ENCODE measurements around the gene RIC8B. TPM values are rescaled to one million over a fixed set of nuclear protein-coding genes. Genes with fewer than 3 reads are reported as not detected.
"Not testable (repeated sequence)": the region's sequence is repeated elsewhere in the genome, so short reads cannot be mapped to it uniquely, and the experiment has no call there.

The RIC8B gene
- total and polyA plus RNA-seq, 8 donors, result 2.2 to 71.0 (median 5.6) TPM

DNA sequence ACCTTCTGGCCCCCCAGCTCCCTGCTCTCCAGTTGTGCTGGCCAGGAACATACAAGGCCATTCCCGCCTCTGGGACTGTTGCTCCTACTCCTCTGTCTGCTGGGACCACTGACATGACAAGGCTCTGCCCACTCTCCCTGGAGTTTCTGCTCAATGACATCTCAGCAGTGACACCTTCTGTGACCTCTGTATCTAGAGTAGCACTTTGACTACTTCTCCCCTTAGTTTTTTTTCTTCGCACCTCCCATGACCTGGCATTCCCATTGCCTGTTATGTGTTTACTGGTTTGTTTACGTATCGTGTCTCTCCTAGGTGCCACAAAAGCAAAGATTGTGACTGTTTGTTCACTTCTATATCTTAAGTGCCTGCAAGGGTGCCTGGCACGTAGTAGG lies 141.1 kb downstream of the RIC8B start:
- Histone ChIP-seq H3K27ac (no peak overlapping the region), H3K36me3 (no peaks in the 10 kb centered on the region), H3K4me3 (no peak overlapping the region), H3K27me3 (peaks cover 0 to 50% (median 0%) of the 10 kb centered on the region in 3 donors), H3K4me1 (no peaks in the 10 kb centered on the region), H3K9me3 (no peaks in the 10 kb centered on the region)
- WGBS, 5 donors, result 55 to 81% (median 74%) methylated on average over 5 of the region's 5 CpGs
- no peak for DNase-seq
- TF ChIP-seq, protein P1, sequence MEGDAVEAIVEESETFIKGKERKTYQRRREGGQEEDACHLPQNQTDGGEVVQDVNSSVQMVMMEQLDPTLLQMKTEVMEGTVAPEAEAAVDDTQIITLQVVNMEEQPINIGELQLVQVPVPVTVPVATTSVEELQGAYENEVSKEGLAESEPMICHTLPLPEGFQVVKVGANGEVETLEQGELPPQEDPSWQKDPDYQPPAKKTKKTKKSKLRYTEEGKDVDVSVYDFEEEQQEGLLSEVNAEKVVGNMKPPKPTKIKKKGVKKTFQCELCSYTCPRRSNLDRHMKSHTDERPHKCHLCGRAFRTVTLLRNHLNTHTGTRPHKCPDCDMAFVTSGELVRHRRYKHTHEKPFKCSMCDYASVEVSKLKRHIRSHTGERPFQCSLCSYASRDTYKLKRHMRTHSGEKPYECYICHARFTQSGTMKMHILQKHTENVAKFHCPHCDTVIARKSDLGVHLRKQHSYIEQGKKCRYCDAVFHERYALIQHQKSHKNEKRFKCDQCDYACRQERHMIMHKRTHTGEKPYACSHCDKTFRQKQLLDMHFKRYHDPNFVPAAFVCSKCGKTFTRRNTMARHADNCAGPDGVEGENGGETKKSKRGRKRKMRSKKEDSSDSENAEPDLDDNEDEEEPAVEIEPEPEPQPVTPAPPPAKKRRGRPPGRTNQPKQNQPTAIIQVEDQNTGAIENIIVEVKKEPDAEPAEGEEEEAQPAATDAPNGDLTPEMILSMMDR (IDR thresholded peaks at IDR 0.05), result no peak
- no peak for TF ChIP-seq EP300 (IDR thresholded peaks at IDR 0.05)
- TF ChIP-seq POLR2A (IDR thresholded peaks at IDR 0.05), result no peak
- TF ChIP-seq POLR2AphosphoS5 (IDR thresholded peaks at IDR 0.05), result no peak
- intact Hi-C loops (cut with DNase I; ENCODE audit: low total_unique reads), result loop anchor here (10.0 kb wide), 1 partner anchor 531 kb away; no protein-coding TSS in a partner anchor

DNA sequence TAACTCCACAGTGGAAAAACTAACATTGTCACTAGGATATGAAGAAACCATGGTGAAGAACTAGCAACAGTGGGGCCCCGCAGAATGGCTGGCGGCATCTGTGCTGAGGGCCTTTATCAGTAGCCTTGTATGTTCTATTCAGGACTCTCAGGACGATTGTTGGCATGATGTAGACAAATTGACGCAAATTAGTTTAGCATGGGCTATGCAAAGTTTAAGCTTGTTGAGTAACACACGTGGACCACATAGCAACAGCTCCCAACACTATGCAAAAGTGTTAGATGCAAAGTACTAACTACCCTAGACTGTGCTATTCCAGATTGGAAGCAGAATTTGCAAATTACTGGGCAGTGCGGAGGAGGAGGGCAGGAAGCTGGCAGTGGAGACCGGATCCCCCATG lies 143.0 kb downstream of the RIC8B start:
- TF ChIP-seq POLR2A (IDR thresholded peaks at IDR 0.05), result no peak
- no peak for TF ChIP-seq POLR2AphosphoS5 (IDR thresholded peaks at IDR 0.05)
- TF ChIP-seq EP300 (IDR thresholded peaks at IDR 0.05), result no peak
- TF ChIP-seq, protein P1 (IDR thresholded peaks at IDR 0.05), result no peak
- Histone ChIP-seq H3K27me3 (peaks cover 0 to 36% (median 0%) of the 10 kb centered on the region in 3 donors), H3K4me3 (no peak overlapping the region), H3K4me1 (no peaks in the 10 kb centered on the region), H3K27ac (no peak overlapping the region), H3K9me3 (no peaks in the 10 kb centered on the region), H3K36me3 (no peaks in the 10 kb centered on the region)
- intact Hi-C loops (cut with DNase I; ENCODE audit: low total_unique reads), result loop anchor here (10.0 kb wide), 1 partner anchor 533 kb away; no protein-coding TSS in a partner anchor
- 31 to 48% (median 42%) methylated on average over 7 of the region's 7 CpGs for WGBS, 5 donors
- peak in 1 of 2 donors; percentile 32 for DNase-seq

DNA sequence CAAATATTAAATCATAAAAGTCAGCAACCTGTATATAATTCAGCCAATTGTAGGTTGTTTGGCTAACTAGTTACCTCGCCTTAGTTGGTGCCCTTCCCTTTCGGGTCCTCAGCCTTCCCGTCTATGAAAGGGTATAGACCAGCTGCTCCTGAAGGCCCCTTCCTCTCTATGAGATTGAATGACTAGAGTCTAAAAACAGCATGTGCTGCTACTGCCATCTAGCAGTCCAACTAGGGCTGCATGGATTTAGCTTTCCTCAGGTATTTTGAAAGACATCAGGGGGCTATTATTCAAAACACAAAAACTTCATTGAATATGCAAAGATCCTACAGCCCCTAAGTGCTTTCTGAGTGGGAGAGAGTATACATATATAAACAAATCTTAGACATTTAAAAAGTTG lies 144.3 kb downstream of the RIC8B start:
- WGBS, 5 donors, result 12 to 23% (median 13%) methylated on average over 3 of the region's 3 CpGs
- no peaks in the 10 kb centered on the region for H3K4me1 ChIP-seq
- H3K36me3 ChIP-seq, result no peaks in the 10 kb centered on the region
- no peak overlapping the region for H3K27ac ChIP-seq
- peak in 1 of 2 donors; percentile 55 for DNase-seq
- H3K27me3 ChIP-seq, result peaks cover 0 to 24% (median 0%) of the 10 kb centered on the region in 3 donors
- no peak overlapping the region for H3K4me3 ChIP-seq
- no peak for TF ChIP-seq POLR2A (IDR thresholded peaks at IDR 0.05)
- TF ChIP-seq, protein P1 (IDR thresholded peaks at IDR 0.05), result peak in 1 of 7 experiments; percentile 33
- intact Hi-C loops (cut with DNase I; ENCODE audit: low total_unique reads), result loop anchor here (10.0 kb wide), 1 partner anchor 534 kb away; no protein-coding TSS in a partner anchor
- H3K9me3 ChIP-seq, result no peaks in the 10 kb centered on the region

DNA sequence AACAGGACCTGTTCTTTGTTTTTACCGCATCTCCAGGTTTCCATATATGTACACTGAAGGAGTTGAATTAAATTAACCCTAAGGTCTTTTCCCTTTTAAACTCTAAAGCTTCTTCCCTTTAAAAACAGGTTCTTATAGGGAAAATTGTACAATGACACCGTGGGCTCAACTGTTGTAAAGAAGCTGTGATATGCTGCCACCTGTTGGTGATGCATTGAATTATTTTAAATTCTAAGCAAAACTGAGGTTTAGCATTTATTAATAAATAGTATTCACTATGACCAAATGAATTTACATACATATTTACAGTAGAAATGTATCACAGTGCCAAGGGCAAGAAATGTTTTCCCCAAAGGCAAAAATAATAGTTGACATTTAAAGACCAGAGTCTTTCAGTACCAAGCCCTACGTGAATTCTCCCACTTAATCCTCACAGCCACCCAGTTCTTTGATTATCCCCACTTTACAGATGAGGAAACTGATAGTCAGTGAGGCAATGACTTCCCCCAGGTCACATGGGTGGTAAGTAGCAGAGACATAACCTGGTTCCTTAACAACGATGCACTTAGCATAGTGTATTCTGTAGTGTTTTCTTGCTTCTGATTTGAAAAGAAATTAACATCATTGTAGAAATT lies 145.5 kb downstream of the RIC8B start:
- Histone ChIP-seq H3K36me3 (no peaks in the 10 kb centered on the region), H3K27ac (no peak overlapping the region), H3K27me3 (peaks cover 0 to 16% (median 0%) of the 10 kb centered on the region in 3 donors), H3K4me3 (no peak overlapping the region), H3K9me3 (no peaks in the 10 kb centered on the region), H3K4me1 (no peaks in the 10 kb centered on the region)
- TF ChIP-seq, protein P1 (IDR thresholded peaks at IDR 0.05), result peak in 5 of 7 experiments; percentile 38 to 92 (median 75)
- TF ChIP-seq EP300 (IDR thresholded peaks at IDR 0.05), result no peak
- intact Hi-C loops (cut with DNase I; ENCODE audit: low total_unique reads), result loop anchor here (10.0 kb wide), 1 partner anchor 535 kb away; no protein-coding TSS in a partner anchor
- DNase-seq, result peak in 1 of 2 donors; percentile 75
- WGBS, 5 donors, result 37 to 43% (median 42%) methylated on average over 4 of the region's 4 CpGs

DNA sequence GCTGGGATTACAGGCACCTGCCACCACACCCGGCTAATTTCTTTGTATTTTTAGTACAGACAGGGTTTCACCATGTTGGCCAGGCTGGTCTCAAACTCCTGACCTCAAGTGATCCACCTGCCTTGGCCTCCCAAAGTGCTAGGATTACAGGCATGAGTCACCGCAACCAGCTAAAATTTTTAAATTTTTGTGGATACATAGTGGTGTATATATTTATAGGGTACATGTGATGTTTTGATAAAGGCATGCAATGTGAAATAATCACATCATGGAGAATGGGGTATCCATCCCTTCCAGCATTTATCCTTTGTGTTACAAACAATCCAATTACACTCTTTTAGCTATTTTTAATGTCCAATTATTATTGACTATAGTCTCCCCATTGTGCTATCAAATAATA lies 147.5 kb downstream of the RIC8B start:
- H3K27ac ChIP-seq; H3K27me3 ChIP-seq; H3K4me3 ChIP-seq; H3K9me3 ChIP-seq; DNase-seq; H3K4me1 ChIP-seq; H3K36me3 ChIP-seq; intact Hi-C loops (cut with DNase I; ENCODE audit: low total_unique reads): not testable (repeated sequence)
- 75 to 93% (median 85%) methylated on average over 2 of the region's 2 CpGs for whole genome bisulfite sequencing, 5 donors

DNA sequence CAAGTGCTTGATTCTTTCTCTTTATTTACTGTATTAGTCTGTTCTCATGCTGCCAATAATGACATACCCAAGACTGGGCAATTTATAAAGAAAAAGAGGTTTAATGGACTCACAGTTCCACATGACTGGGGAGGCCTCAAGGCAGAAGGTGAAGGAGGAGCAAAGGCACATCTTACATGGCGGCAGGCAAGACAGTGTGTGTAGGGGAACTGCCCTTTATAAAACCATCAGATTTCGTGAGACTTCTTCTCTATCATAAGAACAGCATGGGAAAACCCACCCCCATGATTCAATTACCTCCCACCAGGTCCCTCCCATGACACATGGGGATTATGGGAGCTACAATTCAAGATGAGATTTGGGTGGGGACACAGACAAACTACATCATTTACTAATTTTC lies 149.1 kb downstream of the RIC8B start:
- H3K27ac ChIP-seq; H3K4me1 ChIP-seq; H3K9me3 ChIP-seq; H3K27me3 ChIP-seq; H3K36me3 ChIP-seq; intact Hi-C loops (cut with DNase I; ENCODE audit: low total_unique reads); DNase-seq; H3K4me3 ChIP-seq: not testable (repeated sequence)
- 85 to 93% (median 89%) methylated on average over 2 of the region's 2 CpGs for WGBS, 5 donors
